Measurements from ENCODE around the gene PHYH.
"Not testable (repeated sequence)": the region's sequence is repeated elsewhere in the genome, so short reads cannot be mapped to it uniquely, and the experiment has no call there.

PHYH gene

DNA sequence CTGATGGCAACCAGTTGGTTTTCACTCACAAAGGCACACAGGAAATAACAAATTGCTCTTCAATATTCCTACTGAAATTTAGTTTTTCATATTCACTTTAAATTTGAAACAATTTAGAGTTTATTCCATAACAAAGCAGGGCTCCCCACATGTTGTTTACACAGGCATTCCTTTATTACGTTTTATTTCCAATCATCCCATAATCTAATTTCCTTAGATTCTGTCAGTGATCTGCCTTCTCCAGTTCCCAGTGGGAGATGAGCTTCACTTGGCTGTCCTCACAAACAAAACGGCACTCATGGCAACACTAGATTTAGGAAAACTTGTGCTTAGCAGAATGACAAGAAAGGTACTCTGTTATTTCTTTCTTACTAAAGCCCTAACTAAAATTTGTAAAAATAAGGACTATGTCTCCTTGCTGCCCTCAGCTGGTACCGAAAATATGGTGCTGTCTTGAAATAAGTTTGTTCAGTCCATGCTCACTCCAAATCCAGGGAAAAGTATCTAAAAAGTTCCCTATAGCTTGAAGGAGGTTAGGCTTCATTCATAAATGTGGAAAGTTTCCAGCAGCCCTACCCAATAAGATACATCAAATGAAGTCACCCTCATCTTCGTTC is 23.0 kb downstream of the PHYH start:
- H3K4me3 ChIP-seq (ENCODE audit: low read length in 2 of 2) = no peak overlapping the region
- H3K9me3 ChIP-seq (ENCODE audit: control insufficient read depth in 2 of 2, low read length in 2 of 2) = no peaks in the 10 kb centered on the region
- H3K4me1 ChIP-seq (ENCODE audit: control insufficient read depth in 2 of 2, insufficient read depth in 2 of 2, low read length in 2 of 2) = peaks cover 0 to 5% of the 10 kb centered on the region in 2 donors
- peaks cover 10 to 13% of the 10 kb centered on the region in 2 donors for H3K36me3 ChIP-seq (ENCODE audit: control insufficient read depth in 2 of 2, insufficient read depth in 2 of 2, low read length in 2 of 2)
- no peaks in the 10 kb centered on the region for H3K27me3 ChIP-seq (ENCODE audit: control insufficient read depth in 2 of 2, insufficient read depth in 2 of 2, low read length in 2 of 2)
- no peak overlapping the region for H3K27ac ChIP-seq (ENCODE audit: low read depth in 2 of 2, low read length in 2 of 2)
- H3K9ac ChIP-seq (ENCODE audit: low read depth in 1 of 2, low read length in 2 of 2) = no peak overlapping the region

- H3K27ac ChIP-seq (ENCODE audit: low read depth in 2 of 2, low read length in 2 of 2) = not testable (repeated sequence)
Observed at GRCh38 chr10:13276146-13276545, 23.7 kb downstream of the PHYH start.

DNA sequence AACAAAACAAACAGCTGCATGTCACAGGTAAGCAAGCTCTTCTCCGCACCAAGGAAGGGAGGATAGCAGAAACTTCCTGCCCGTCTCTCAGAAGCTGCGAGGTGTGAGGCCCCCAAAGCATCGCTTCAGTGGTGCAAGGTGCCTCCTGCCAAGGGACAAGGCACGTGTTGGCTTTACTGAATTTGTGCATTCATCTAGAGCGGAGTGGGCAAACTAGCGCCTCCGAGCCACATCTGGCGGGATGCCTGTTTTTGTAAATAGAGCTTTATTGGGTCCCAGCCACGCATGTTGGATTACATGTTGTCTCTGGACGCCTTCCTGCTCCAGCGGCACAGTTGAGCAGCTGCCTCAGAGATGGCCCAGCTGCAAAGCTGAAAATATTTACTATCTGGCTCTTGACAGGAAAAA is 27.7 kb downstream of the PHYH start:
- Histone ChIP-seq H3K9me3 (ENCODE audit: control insufficient read depth in 2 of 2, low read length in 2 of 2) (no peaks in the 10 kb centered on the region), H3K4me3 (ENCODE audit: low read length in 2 of 2) (peak overlapping the region in 1 of 2 donors; percentile 22), H3K4me1 (ENCODE audit: control insufficient read depth in 2 of 2, insufficient read depth in 2 of 2, low read length in 2 of 2) (peaks cover 10 to 16% of the 10 kb centered on the region in 2 donors), H3K27ac (ENCODE audit: low read depth in 2 of 2, low read length in 2 of 2) (peak overlapping the region in 1 of 2 donors; percentile 48), H3K27me3 (ENCODE audit: control insufficient read depth in 2 of 2, insufficient read depth in 2 of 2, low read length in 2 of 2) (no peaks in the 10 kb centered on the region), H3K36me3 (ENCODE audit: control insufficient read depth in 2 of 2, insufficient read depth in 2 of 2, low read length in 2 of 2) (no peaks in the 10 kb centered on the region), H3K9ac (ENCODE audit: low read depth in 1 of 2, low read length in 2 of 2) (no peak overlapping the region)

More at GRCh38 chr10:13276146-13276545, 23.7 kb downstream of the PHYH start:
- H3K4me1 ChIP-seq (ENCODE audit: control insufficient read depth in 2 of 2, insufficient read depth in 2 of 2, low read length in 2 of 2) = peaks cover 6 to 10% of the 10 kb centered on the region in 2 donors
- not testable (repeated sequence) for H3K9ac ChIP-seq (ENCODE audit: low read depth in 1 of 2, low read length in 2 of 2); H3K27me3 ChIP-seq (ENCODE audit: control insufficient read depth in 2 of 2, insufficient read depth in 2 of 2, low read length in 2 of 2); H3K36me3 ChIP-seq (ENCODE audit: control insufficient read depth in 2 of 2, insufficient read depth in 2 of 2, low read length in 2 of 2); H3K9me3 ChIP-seq (ENCODE audit: control insufficient read depth in 2 of 2, low read length in 2 of 2); H3K4me3 ChIP-seq (ENCODE audit: low read length in 2 of 2)

- Histone ChIP-seq H3K9me3 (ENCODE audit: control insufficient read depth in 2 of 2, low read length in 2 of 2) (no peaks in the 10 kb centered on the region), H3K27ac (ENCODE audit: low read depth in 2 of 2, low read length in 2 of 2) (peak overlapping the region in 1 of 2 donors; percentile 48), H3K9ac (ENCODE audit: low read depth in 1 of 2, low read length in 2 of 2) (no peak overlapping the region), H3K4me3 (ENCODE audit: low read length in 2 of 2) (peak overlapping the region in 1 of 2 donors; percentile 22), H3K4me1 (ENCODE audit: control insufficient read depth in 2 of 2, insufficient read depth in 2 of 2, low read length in 2 of 2) (peaks cover 10 to 16% of the 10 kb centered on the region in 2 donors), H3K36me3 (ENCODE audit: control insufficient read depth in 2 of 2, insufficient read depth in 2 of 2, low read length in 2 of 2) (no peaks in the 10 kb centered on the region), H3K27me3 (ENCODE audit: control insufficient read depth in 2 of 2, insufficient read depth in 2 of 2, low read length in 2 of 2) (no peaks in the 10 kb centered on the region)
Observed at GRCh38 chr10:13271552-13272163, 28.2 kb downstream of the PHYH start.

DNA sequence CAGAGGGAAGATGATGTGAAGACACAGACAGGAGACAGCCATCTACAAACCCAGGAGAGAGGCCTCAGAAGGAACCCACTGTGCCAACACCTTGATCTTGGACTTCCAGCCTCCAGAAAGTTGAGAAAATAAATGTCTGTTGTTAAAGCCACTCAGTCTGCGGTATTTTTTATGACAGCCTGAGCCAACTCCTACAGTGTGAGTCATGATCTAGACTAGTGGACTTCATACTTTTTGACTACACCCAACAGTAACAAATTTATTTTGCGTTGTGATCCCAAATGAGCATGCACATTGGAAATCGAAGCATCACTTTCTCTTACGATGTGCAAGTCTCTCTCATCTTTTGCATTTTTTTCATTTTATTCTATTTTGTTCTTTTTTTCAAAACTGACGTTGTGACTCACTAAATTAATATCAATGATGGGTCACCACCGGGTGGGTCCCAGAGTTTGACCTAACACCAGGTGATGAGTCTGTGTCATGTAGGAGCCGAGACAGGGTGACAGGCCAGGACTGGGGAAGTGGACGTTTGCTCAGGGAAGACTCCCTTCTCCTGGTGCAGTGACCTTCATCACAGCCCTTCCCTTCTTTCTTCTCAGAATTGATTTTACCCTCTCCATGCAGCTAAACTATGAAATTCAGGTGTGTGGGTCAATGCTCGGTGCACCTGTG is 28.9 kb downstream of the PHYH start:
- H3K36me3 ChIP-seq (ENCODE audit: control insufficient read depth in 2 of 2, insufficient read depth in 2 of 2, low read length in 2 of 2) = no peaks in the 10 kb centered on the region
- H3K27ac ChIP-seq (ENCODE audit: low read depth in 2 of 2, low read length in 2 of 2) = peak overlapping the region; percentile 56 to 67
- peaks cover 10 to 16% of the 10 kb centered on the region in 2 donors for H3K4me1 ChIP-seq (ENCODE audit: control insufficient read depth in 2 of 2, insufficient read depth in 2 of 2, low read length in 2 of 2)
- peak overlapping the region in 1 of 2 donors; percentile 18 for H3K9ac ChIP-seq (ENCODE audit: low read depth in 1 of 2, low read length in 2 of 2)
- H3K4me3 ChIP-seq (ENCODE audit: low read length in 2 of 2) = no peak overlapping the region
- H3K9me3 ChIP-seq (ENCODE audit: control insufficient read depth in 2 of 2, low read length in 2 of 2) = no peaks in the 10 kb centered on the region
- no peaks in the 10 kb centered on the region for H3K27me3 ChIP-seq (ENCODE audit: control insufficient read depth in 2 of 2, insufficient read depth in 2 of 2, low read length in 2 of 2)

DNA sequence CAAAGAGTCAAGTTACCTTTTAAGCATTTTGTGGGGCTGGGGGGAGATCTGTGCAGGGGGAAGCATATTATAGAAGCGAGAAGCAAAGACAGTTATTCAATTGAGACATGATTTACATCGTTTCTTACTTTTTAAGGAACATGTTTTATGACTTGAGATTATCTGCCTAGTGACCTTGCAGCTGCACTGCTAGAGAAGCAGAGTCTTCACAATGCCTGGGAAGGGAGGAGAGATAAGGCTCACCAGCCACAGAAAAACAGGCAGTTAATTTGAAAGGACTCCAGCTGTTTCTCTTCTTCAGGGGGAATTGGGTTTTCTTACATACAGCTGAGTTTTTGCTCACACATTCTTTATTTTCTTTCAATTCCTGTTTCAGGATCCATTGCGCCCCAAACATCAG is 31.0 kb downstream of the PHYH start:
- peaks cover 10 to 16% of the 10 kb centered on the region in 2 donors for H3K4me1 ChIP-seq (ENCODE audit: control insufficient read depth in 2 of 2, insufficient read depth in 2 of 2, low read length in 2 of 2)
- no peak overlapping the region for H3K27ac ChIP-seq (ENCODE audit: low read depth in 2 of 2, low read length in 2 of 2)
- no peaks in the 10 kb centered on the region for H3K9me3 ChIP-seq (ENCODE audit: control insufficient read depth in 2 of 2, low read length in 2 of 2)
- H3K27me3 ChIP-seq (ENCODE audit: control insufficient read depth in 2 of 2, insufficient read depth in 2 of 2, low read length in 2 of 2) = no peaks in the 10 kb centered on the region
- no peak overlapping the region for H3K9ac ChIP-seq (ENCODE audit: low read depth in 1 of 2, low read length in 2 of 2)
- no peaks in the 10 kb centered on the region for H3K36me3 ChIP-seq (ENCODE audit: control insufficient read depth in 2 of 2, insufficient read depth in 2 of 2, low read length in 2 of 2)
- H3K4me3 ChIP-seq (ENCODE audit: low read length in 2 of 2) = no peak overlapping the region

DNA sequence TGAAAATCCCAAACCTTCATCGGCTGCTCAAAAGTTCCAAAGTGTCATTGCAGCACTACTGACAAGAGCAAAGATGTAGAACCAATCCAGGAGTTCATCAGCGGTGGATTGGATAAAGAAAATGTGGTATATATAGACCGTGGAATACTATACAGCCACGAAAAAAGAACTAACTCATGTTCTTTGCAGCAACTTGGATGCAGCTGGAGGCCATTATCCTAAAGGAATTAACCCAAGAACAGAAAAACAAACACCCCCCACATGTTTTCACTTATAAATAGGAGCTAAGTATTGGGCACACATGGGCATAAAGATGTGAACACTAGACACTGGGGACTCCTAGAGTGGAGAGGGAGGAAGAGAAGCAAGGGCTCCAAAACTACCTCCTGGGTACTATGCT is 31.6 kb downstream of the PHYH start:
- Histone ChIP-seq H3K4me1 (ENCODE audit: control insufficient read depth in 2 of 2, insufficient read depth in 2 of 2, low read length in 2 of 2) (peaks cover 10 to 16% of the 10 kb centered on the region in 2 donors), H3K36me3 (ENCODE audit: control insufficient read depth in 2 of 2, insufficient read depth in 2 of 2, low read length in 2 of 2) (no peaks in the 10 kb centered on the region), H3K27me3 (ENCODE audit: control insufficient read depth in 2 of 2, insufficient read depth in 2 of 2, low read length in 2 of 2) (peaks cover 0 to 1% of the 10 kb centered on the region in 2 donors), H3K9me3 (ENCODE audit: control insufficient read depth in 2 of 2, low read length in 2 of 2) (no peaks in the 10 kb centered on the region), H3K4me3 (ENCODE audit: low read length in 2 of 2) (no peak overlapping the region), H3K27ac (ENCODE audit: low read depth in 2 of 2, low read length in 2 of 2) (no peak overlapping the region), H3K9ac (ENCODE audit: low read depth in 1 of 2, low read length in 2 of 2) (no peak overlapping the region)

DNA sequence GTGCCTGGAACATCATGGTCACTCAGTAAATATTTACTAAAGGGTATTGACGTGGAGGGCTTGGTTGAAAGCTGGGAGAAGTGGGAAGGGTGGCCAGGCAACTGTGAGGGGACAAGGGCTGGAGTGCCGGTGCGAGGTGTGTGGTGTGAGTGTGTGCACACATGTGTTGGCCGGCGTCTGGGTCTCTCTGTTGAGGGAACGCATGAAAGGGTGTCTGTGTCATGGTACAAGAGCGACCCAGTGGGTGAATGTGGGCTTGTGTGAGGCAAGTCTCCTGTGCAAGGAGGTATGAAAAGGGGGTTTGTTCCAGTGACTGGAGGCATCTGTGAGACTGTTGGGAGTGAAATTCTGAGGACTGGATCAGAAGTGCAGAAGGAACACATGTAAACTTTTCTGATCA is 36.3 kb downstream of the PHYH start:
- no peaks in the 10 kb centered on the region for H3K36me3 ChIP-seq (ENCODE audit: control insufficient read depth in 2 of 2, insufficient read depth in 2 of 2, low read length in 2 of 2)
- H3K9me3 ChIP-seq (ENCODE audit: control insufficient read depth in 2 of 2, low read length in 2 of 2) = no peaks in the 10 kb centered on the region
- no peak overlapping the region for H3K9ac ChIP-seq (ENCODE audit: low read depth in 1 of 2, low read length in 2 of 2)
- no peak overlapping the region for H3K27ac ChIP-seq (ENCODE audit: low read depth in 2 of 2, low read length in 2 of 2)
- no peak overlapping the region for H3K4me3 ChIP-seq (ENCODE audit: low read length in 2 of 2)
- peaks cover 0 to 2% of the 10 kb centered on the region in 2 donors for H3K27me3 ChIP-seq (ENCODE audit: control insufficient read depth in 2 of 2, insufficient read depth in 2 of 2, low read length in 2 of 2)
- H3K4me1 ChIP-seq (ENCODE audit: control insufficient read depth in 2 of 2, insufficient read depth in 2 of 2, low read length in 2 of 2) = no peaks in the 10 kb centered on the region

DNA sequence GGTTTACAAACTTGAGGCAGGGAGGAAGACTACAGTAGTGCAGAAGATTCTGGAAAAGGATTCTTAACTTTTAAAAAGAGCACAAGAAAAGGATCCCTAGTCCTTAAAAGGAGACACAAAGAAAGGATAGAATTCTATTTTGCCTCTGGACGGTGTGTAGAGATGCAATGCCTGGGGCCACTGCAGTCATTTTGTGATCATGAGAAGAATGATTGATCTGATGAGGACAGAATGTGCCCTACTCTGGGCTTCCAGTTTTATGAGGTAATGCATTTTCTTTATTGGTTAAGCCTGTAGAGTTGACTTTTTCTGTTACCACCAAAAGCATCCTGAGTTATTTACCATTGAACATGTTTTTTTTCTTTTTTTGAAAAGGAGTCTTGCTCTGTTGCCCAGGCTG is 37.4 kb downstream of the PHYH start:
- H3K36me3 ChIP-seq (ENCODE audit: control insufficient read depth in 2 of 2, insufficient read depth in 2 of 2, low read length in 2 of 2) = no peaks in the 10 kb centered on the region
- no peak overlapping the region for H3K4me3 ChIP-seq (ENCODE audit: low read length in 2 of 2)
- H3K9ac ChIP-seq (ENCODE audit: low read depth in 1 of 2, low read length in 2 of 2) = no peak overlapping the region
- no peak overlapping the region for H3K27ac ChIP-seq (ENCODE audit: low read depth in 2 of 2, low read length in 2 of 2)
- H3K27me3 ChIP-seq (ENCODE audit: control insufficient read depth in 2 of 2, insufficient read depth in 2 of 2, low read length in 2 of 2) = peaks cover 0 to 2% of the 10 kb centered on the region in 2 donors
- H3K9me3 ChIP-seq (ENCODE audit: control insufficient read depth in 2 of 2, low read length in 2 of 2) = no peaks in the 10 kb centered on the region
- no peaks in the 10 kb centered on the region for H3K4me1 ChIP-seq (ENCODE audit: control insufficient read depth in 2 of 2, insufficient read depth in 2 of 2, low read length in 2 of 2)

DNA sequence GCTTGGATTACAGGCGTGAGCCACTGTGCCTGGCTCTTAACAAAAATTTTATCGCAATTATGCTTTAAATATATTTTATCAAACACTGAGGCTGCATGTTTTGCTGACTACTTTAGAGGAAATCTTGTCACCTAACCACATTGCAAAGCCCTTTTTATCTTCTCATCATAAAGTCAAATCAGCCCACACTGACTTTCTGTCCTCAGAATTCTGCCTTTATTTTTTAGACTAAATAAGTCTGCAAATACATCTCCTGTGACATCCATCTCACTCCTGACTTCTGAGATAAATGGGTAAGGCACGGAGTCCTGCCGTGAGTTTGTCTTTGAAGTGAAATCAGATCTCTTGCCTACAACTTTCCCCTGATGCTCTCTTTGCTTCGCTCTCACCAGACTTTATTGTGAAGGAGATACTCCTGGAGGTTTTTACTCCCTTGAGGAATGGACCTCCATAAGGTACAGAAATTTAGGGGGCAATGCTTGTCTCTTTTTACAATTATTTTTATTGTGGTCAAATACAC is 42.2 kb downstream of the PHYH start:
- H3K9me3 ChIP-seq (ENCODE audit: control insufficient read depth in 2 of 2, low read length in 2 of 2) = no peaks in the 10 kb centered on the region
- no peak overlapping the region for H3K4me3 ChIP-seq (ENCODE audit: low read length in 2 of 2)
- H3K36me3 ChIP-seq (ENCODE audit: control insufficient read depth in 2 of 2, insufficient read depth in 2 of 2, low read length in 2 of 2) = no peaks in the 10 kb centered on the region

More for the DNA sequence above, 42.2 kb downstream of the PHYH start:
- H3K27me3 ChIP-seq (ENCODE audit: control insufficient read depth in 2 of 2, insufficient read depth in 2 of 2, low read length in 2 of 2) = no peaks in the 10 kb centered on the region
- no peak overlapping the region for H3K27ac ChIP-seq (ENCODE audit: low read depth in 2 of 2, low read length in 2 of 2)
- no peak overlapping the region for H3K9ac ChIP-seq (ENCODE audit: low read depth in 1 of 2, low read length in 2 of 2)
- no peaks in the 10 kb centered on the region for H3K4me1 ChIP-seq (ENCODE audit: control insufficient read depth in 2 of 2, insufficient read depth in 2 of 2, low read length in 2 of 2)
